NT2/D1 (cell line): Measurements from ENCODE around the gene TMEM51.

Experiments used
- SUZ12 ChIP-seq: IDR thresholded peaks from 2 replicates; pipeline ENCODE4 v1.6.1; 2011; ENCODE audit not compliant: insufficient read length, insufficient read depth; ENCODE audit errors: extremely low read depth
- YY1 ChIP-seq: IDR thresholded peaks from 2 replicates; pipeline ENCODE4 v1.6.1; 2011; ENCODE audit not compliant: insufficient read length, insufficient read depth
- ZNF274 ChIP-seq: IDR thresholded peaks from 2 replicates; pipeline ENCODE4 v1.6.1; 2011; ENCODE audit warnings: mild to moderate bottlenecking, low read depth, low read length

GRCh38 chr1:15123270-15123669 is 30.3 kb upstream of the TMEM51 start:
- TF ChIP-seq YY1 (no peak), SUZ12 (no peak), ZNF274 (no peak)
